Measurements from ENCODE around the gene KIFC3.

KIFC3 gene

GRCh38 chr16:57778658-57779057 is 23.6 kb downstream of the KIFC3 start:
- no peak overlapping the region for H3K27ac ChIP-seq (ENCODE audit: low read length)
- DNase-seq (ENCODE audit: low read depth, low spot score): no peak

GRCh38 chr16:57775661-57776469 is 26.4 kb downstream of the KIFC3 start:
- H3K4me1 ChIP-seq (ENCODE audit: control insufficient read depth, insufficient read depth, low read length): peaks cover 13% of the 10 kb centered on the region
- no peaks in the 10 kb centered on the region for H3K27me3 ChIP-seq (ENCODE audit: control insufficient read depth, insufficient read depth, low read length)
- no CpG with 5 or more reads among the region's 23 CpGs for WGBS (ENCODE audit: insufficient coverage, insufficient read length)
- H3K27ac ChIP-seq (ENCODE audit: low read length): no peak overlapping the region
- DNase-seq (ENCODE audit: low read depth, low spot score): peak; percentile 90
- H3K9me3 ChIP-seq (ENCODE audit: control insufficient read depth, insufficient read depth, low read length): no peaks in the 10 kb centered on the region
- no peaks in the 10 kb centered on the region for H3K36me3 ChIP-seq (ENCODE audit: control insufficient read depth, insufficient read depth, low read length)
- H3K4me3 ChIP-seq (ENCODE audit: low read length): no peak overlapping the region

More at GRCh38 chr16:57778658-57779057, 23.6 kb downstream of the KIFC3 start:
- H3K9me3 ChIP-seq (ENCODE audit: control insufficient read depth, insufficient read depth, low read length): no peaks in the 10 kb centered on the region
- H3K36me3 ChIP-seq (ENCODE audit: control insufficient read depth, insufficient read depth, low read length): no peaks in the 10 kb centered on the region
- no CpG with 5 or more reads among the region's 5 CpGs for WGBS (ENCODE audit: insufficient coverage, insufficient read length)
- H3K4me3 ChIP-seq (ENCODE audit: low read length): no peak overlapping the region
- H3K27me3 ChIP-seq (ENCODE audit: control insufficient read depth, insufficient read depth, low read length): no peaks in the 10 kb centered on the region
- peaks cover 13% of the 10 kb centered on the region for H3K4me1 ChIP-seq (ENCODE audit: control insufficient read depth, insufficient read depth, low read length)

GRCh38 chr16:57774705-57775285 is 27.5 kb downstream of the KIFC3 start:
- no CpG with 5 or more reads among the region's 12 CpGs for WGBS (ENCODE audit: insufficient coverage, insufficient read length)
- Histone ChIP-seq H3K27me3 (ENCODE audit: control insufficient read depth, insufficient read depth, low read length) (no peaks in the 10 kb centered on the region), H3K4me1 (ENCODE audit: control insufficient read depth, insufficient read depth, low read length) (peaks cover 13% of the 10 kb centered on the region), H3K9me3 (ENCODE audit: control insufficient read depth, insufficient read depth, low read length) (no peaks in the 10 kb centered on the region), H3K36me3 (ENCODE audit: control insufficient read depth, insufficient read depth, low read length) (no peaks in the 10 kb centered on the region), H3K4me3 (ENCODE audit: low read length) (no peak overlapping the region), H3K27ac (ENCODE audit: low read length) (no peak overlapping the region)
- no peak for DNase-seq (ENCODE audit: low read depth, low spot score)

GRCh38 chr16:57773655-57774295 is 28.5 kb downstream of the KIFC3 start:
- Histone ChIP-seq H3K27ac (ENCODE audit: low read length) (no peak overlapping the region), H3K27me3 (ENCODE audit: control insufficient read depth, insufficient read depth, low read length) (no peaks in the 10 kb centered on the region), H3K9me3 (ENCODE audit: control insufficient read depth, insufficient read depth, low read length) (no peaks in the 10 kb centered on the region), H3K36me3 (ENCODE audit: control insufficient read depth, insufficient read depth, low read length) (no peaks in the 10 kb centered on the region), H3K4me1 (ENCODE audit: control insufficient read depth, insufficient read depth, low read length) (peaks cover 13% of the 10 kb centered on the region), H3K4me3 (ENCODE audit: low read length) (no peak overlapping the region)
- no CpG with 5 or more reads among the region's 11 CpGs for WGBS (ENCODE audit: insufficient coverage, insufficient read length)
- DNase-seq (ENCODE audit: low read depth, low spot score): no peak

GRCh38 chr16:57773019-57773418 is 29.3 kb downstream of the KIFC3 start:
- no peak for DNase-seq (ENCODE audit: low read depth, low spot score)
- Histone ChIP-seq H3K36me3 (ENCODE audit: control insufficient read depth, insufficient read depth, low read length) (no peaks in the 10 kb centered on the region), H3K4me3 (ENCODE audit: low read length) (no peak overlapping the region), H3K27me3 (ENCODE audit: control insufficient read depth, insufficient read depth, low read length) (no peaks in the 10 kb centered on the region), H3K27ac (ENCODE audit: low read length) (no peak overlapping the region), H3K4me1 (ENCODE audit: control insufficient read depth, insufficient read depth, low read length) (peaks cover 13% of the 10 kb centered on the region), H3K9me3 (ENCODE audit: control insufficient read depth, insufficient read depth, low read length) (no peaks in the 10 kb centered on the region)
- no CpG with 5 or more reads among the region's 11 CpGs for WGBS (ENCODE audit: insufficient coverage, insufficient read length)

- no peak overlapping the region for H3K27ac ChIP-seq (ENCODE audit: low read length)
- H3K9me3 ChIP-seq (ENCODE audit: control insufficient read depth, insufficient read depth, low read length): no peaks in the 10 kb centered on the region
- peaks cover 10% of the 10 kb centered on the region for H3K4me1 ChIP-seq (ENCODE audit: control insufficient read depth, insufficient read depth, low read length)
- no peaks in the 10 kb centered on the region for H3K36me3 ChIP-seq (ENCODE audit: control insufficient read depth, insufficient read depth, low read length)
- H3K27me3 ChIP-seq (ENCODE audit: control insufficient read depth, insufficient read depth, low read length): no peaks in the 10 kb centered on the region
- no CpG with 5 or more reads among the region's 26 CpGs for WGBS (ENCODE audit: insufficient coverage, insufficient read length)
- H3K4me3 ChIP-seq (ENCODE audit: low read length): no peak overlapping the region
- no peak for DNase-seq (ENCODE audit: low read depth, low spot score)
These were observed 31.0 kb downstream of the KIFC3 start for GRCh38 chr16:57771141-57771785.

GRCh38 chr16:57770361-57770760 is 31.9 kb downstream of the KIFC3 start:
- WGBS (ENCODE audit: insufficient coverage, insufficient read length): no CpG with 5 or more reads among the region's 15 CpGs
- Histone ChIP-seq H3K4me3 (ENCODE audit: low read length) (no peak overlapping the region), H3K36me3 (ENCODE audit: control insufficient read depth, insufficient read depth, low read length) (no peaks in the 10 kb centered on the region), H3K9me3 (ENCODE audit: control insufficient read depth, insufficient read depth, low read length) (no peaks in the 10 kb centered on the region), H3K27ac (ENCODE audit: low read length) (no peak overlapping the region), H3K27me3 (ENCODE audit: control insufficient read depth, insufficient read depth, low read length) (no peaks in the 10 kb centered on the region), H3K4me1 (ENCODE audit: control insufficient read depth, insufficient read depth, low read length) (peaks cover 8% of the 10 kb centered on the region)
- DNase-seq (ENCODE audit: low read depth, low spot score): no peak

- peaks cover 4% of the 10 kb centered on the region for H3K4me1 ChIP-seq (ENCODE audit: control insufficient read depth, insufficient read depth, low read length)
- no peak for DNase-seq (ENCODE audit: low read depth, low spot score)
- H3K9me3 ChIP-seq (ENCODE audit: control insufficient read depth, insufficient read depth, low read length): no peaks in the 10 kb centered on the region
- WGBS (ENCODE audit: insufficient coverage, insufficient read length): no CpG with 5 or more reads among the region's 22 CpGs
- H3K4me3 ChIP-seq (ENCODE audit: low read length): no peak overlapping the region
- H3K36me3 ChIP-seq (ENCODE audit: control insufficient read depth, insufficient read depth, low read length): no peaks in the 10 kb centered on the region
- H3K27me3 ChIP-seq (ENCODE audit: control insufficient read depth, insufficient read depth, low read length): no peaks in the 10 kb centered on the region
- H3K27ac ChIP-seq (ENCODE audit: low read length): no peak overlapping the region
These were observed 32.6 kb downstream of the KIFC3 start for GRCh38 chr16:57769541-57770145.

GRCh38 chr16:57766714-57767348 is 35.5 kb downstream of the KIFC3 start:
- H3K4me3 ChIP-seq (ENCODE audit: low read length): no peak overlapping the region
- DNase-seq (ENCODE audit: low read depth, low spot score): no peak
- WGBS (ENCODE audit: insufficient coverage, insufficient read length): no CpG with 5 or more reads among the region's 15 CpGs
- H3K36me3 ChIP-seq (ENCODE audit: control insufficient read depth, insufficient read depth, low read length): no peaks in the 10 kb centered on the region
- no peak overlapping the region for H3K27ac ChIP-seq (ENCODE audit: low read length)
- H3K27me3 ChIP-seq (ENCODE audit: control insufficient read depth, insufficient read depth, low read length): no peaks in the 10 kb centered on the region
- H3K9me3 ChIP-seq (ENCODE audit: control insufficient read depth, insufficient read depth, low read length): no peaks in the 10 kb centered on the region
- peaks cover 8% of the 10 kb centered on the region for H3K4me1 ChIP-seq (ENCODE audit: control insufficient read depth, insufficient read depth, low read length)
